ENCODE results near the gene OSBPL3.

GRCh38 chr7:24948739-24949138, 31.2 kb downstream of the OSBPL3 start:
- TF ChIP-seq POLR2A (IDR thresholded peaks at IDR 0.05; ENCODE audit: low read depth, low read length) (no peak), TAF1 (IDR thresholded peaks at IDR 0.05; ENCODE audit: low read depth, low read length) (no peak), POLR2AphosphoS5 (IDR thresholded peaks at IDR 0.05; ENCODE audit: low read depth, low read length) (no peak), SPI1 (IDR thresholded peaks at IDR 0.05; ENCODE audit: low read depth, low read length) (no peak), PAX5 (IDR thresholded peaks at IDR 0.05; ENCODE audit: insufficient read depth, low read length, severe bottlenecking) (no peak)
